GM18870 (cell line): ENCODE results near the gene PLCD3.

Experiments
- ATAC-seq: cut with Tn5 transposase; IDR thresholded peaks from one replicate; pipeline ENCODE4 v1.9.1; 2021; ENCODE audit warnings: moderate library complexity; ENCODE audit not compliant: unreplicated experiment

The PLCD3 gene

DNA sequence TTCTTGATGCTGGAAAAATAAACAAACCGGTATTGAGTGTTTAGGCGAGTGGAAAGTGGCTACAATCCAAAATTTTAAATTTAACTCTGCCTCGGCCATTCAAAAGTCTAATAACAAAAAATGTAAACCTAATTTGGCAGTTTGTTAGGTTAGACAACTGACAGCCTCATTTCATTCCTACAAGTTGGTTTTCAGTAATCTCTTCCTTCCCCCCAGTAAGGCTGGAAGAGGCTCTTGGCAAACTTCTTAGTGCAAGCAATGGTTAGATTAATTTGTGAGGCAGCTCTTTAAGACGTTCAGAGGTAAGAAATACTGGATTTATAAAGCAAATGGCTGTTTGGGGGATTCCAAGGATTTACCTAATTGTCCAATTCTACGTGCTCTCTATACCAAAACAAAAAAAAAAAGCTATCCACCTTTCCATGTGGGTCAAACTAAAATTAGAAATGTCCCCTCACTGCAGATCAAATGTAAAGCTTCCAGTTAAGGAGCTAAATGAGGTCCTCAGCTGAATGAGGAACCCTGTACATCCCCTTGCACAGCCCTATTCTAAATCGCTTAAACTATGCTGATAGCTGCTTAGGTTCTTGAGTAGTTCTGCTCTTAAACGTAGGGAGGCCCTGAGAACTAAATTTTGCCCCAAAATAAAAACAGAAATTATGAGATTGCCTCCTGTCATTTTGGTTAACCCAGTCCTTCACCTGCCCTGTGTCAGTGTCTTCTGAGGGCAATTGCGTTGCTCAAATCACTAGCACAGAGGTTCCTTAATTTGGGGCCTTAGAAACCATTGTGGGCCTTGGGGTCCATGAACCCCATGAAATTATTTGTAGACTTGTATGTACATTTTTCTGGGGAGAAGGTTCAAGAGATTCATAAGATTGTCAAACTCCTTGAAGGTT, 18.8 kb upstream of the PLCD3 start:
- ATAC-seq = no peak

DNA sequence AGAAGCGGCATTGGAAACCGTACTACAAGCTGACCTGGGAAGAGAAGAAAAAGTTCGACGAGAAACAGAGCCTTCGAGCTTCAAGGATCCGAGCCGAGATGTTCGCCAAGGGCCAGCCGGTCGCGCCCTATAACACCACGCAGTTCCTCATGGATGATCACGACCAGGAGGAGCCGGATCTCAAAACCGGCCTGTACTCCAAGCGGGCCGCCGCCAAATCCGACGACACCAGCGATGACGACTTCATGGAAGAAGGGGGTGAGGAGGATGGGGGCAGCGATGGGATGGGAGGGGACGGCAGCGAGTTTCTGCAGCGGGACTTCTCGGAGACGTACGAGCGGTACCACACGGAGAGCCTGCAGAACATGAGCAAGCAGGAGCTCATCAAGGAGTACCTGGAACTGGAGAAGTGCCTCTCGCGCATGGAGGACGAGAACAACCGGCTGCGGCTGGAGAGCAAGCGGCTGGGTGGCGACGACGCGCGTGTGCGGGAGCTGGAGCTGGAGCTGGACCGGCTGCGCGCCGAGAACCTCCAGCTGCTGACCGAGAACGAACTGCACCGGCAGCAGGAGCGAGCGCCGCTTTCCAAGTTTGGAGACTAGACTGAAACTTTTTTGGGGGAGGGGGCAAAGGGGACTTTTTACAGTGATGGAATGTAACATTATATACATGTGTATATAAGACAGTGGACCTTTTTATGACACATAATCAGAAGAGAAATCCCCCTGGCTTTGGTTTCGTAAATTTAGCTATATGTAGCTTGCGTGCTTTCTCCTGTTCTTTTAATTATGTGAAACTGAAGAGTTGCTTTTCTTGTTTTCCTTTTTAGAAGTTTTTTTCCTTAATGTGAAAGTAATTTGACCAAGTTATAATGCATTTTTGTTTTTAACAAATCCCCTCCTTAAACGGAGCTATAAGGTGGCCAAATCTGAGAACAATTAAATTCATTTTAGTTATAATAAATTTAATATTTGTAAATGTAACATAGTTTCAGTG, 17.7 kb upstream of the PLCD3 start:
- no peak for ATAC-seq

DNA sequence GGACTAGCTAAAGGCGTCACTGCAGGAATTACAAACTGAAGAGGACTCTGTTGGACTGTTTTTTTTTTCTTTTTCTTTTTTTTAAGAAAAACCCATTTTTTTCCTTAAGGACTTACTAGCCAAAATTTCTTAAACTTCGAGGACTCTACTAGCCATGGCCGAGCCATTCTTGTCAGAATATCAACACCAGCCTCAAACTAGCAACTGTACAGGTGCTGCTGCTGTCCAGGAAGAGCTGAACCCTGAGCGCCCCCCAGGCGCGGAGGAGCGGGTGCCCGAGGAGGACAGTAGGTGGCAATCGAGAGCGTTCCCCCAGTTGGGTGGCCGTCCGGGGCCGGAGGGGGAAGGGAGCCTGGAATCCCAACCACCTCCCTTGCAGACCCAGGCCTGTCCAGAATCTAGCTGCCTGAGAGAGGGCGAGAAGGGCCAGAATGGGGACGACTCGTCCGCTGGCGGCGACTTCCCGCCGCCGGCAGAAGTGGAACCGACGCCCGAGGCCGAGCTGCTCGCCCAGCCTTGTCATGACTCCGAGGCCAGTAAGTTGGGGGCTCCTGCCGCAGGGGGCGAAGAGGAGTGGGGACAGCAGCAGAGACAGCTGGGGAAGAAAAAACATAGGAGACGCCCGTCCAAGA, 16.8 kb upstream of the PLCD3 start:
- ATAC-seq = no peak

DNA sequence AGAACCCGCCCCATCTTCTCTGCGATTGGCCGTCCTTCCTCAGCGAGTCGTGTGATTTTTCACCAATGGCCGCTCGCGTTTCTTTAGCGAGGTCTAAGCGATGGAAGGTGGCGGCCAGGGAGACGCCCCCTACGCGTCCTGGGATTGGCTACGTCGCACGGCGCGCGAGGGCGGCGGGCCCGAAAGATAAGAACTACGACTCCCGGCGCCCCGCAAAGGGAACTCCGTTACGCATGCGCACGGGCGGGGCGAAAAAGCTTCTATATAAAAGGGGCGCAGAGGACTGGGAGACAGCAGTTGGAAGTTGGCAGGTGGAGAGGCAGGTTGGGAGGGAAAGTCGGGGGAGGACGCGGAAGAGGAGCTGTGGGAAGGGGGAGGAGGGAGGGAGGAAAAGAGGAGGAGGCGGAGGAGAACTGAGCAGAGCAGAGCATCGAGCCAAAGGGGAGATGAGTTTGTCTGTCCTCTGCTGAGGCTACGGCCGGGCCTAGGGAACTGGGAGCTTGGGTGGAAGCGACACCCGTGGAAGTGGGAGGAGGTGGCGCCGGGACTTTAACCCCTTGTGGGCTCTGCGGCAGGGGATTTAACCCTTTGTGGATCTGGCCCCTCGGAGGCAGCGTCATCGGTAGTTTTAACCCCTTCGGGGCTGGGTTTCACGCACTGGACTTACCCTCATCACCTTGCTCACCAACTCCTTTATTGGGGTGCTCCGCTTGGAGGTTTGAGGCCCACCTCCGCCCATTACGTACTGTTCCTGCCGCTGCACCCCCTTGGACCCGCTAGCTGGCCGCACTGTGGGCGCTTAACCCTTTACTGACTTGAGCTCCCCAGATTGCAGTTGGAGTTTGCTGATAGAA, 16.1 kb upstream of the PLCD3 start, which contains the start of gene HEXIM1:
TSS of gene HEXIM1 (plus strand) at position 293 of the 854 bp plus-strand sequence. CDS start 716 bp downstream, outside the sequence.
- ATAC-seq = peak; percentile 44

DNA sequence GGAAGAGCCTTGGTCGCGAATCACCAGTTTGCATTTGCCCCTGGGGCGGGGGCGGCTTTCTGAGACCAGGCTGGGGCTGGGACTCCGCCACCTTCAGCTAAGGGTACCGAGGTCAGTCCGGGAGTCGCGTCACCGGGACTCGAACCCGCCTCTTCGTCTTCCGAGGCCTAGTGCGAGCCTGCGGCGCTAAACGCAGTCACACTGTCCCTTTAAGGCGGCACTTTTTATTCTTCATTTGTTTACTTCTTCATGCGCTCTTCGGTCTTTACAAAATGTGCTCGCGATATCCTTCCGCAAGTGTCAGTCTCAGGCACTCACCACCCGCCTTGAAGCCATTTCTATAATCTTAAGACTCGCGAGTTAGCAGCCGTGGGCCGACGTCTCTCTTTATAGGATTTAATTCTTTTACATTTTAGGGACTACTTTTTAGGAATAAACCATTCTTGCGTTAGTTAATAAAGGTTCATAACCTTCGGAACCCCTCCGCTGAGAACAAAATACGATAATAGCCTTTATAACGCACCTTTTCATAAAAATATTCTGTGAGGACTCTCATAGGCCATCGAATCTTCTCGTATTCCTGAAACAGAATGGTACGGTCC, 15.4 kb upstream of the PLCD3 start:
- no peak for ATAC-seq

DNA sequence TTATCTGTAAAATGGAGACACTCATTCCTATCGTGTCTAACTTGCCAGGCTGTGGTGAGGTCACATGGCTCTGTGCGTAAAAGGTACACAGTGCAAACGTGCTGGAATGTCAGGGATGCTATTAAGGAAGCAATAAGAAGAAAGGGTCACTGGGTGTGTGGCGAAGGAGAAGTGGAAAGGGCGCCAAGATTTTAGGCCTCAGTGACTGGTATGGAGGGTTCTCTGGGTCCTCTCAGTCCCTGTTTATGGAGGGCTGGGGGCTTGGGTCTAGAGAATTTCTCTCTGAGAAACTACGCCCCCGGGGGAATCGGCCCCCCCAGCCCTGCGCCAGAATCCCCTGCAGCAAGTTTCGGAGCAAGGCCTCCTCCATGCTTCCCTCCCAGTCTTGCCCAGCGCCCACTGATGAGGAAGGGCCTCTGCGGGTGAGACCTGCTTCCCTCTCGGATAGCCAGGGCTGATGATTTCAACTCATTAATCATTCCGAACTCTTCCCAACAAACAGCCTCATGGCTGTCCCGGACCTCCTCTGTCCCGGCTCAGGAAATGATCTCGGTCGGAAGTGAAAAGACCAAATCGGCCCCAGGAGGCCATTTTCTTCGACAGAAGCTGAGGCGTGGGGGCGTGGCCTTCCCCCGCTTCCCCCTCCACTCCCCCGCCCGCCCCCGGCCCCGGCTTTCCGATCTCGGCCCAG, 14.7 kb upstream of the PLCD3 start:
- no peak for ATAC-seq

DNA sequence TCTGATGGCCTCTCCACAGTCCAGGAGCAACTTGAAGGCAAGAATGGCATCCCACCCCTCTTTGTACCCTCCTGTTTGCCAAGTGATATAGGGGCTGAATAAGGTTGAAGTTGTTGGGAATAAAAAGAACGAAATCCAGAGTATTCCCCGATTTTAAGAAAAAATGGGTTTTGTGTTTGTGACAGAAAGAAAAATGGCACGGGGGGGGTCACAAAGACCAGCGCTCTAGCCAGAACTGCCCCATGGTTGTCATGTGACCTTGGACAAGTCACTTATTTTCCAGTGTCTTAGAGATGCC, 14.2 kb upstream of the PLCD3 start:
- no peak for ATAC-seq

DNA sequence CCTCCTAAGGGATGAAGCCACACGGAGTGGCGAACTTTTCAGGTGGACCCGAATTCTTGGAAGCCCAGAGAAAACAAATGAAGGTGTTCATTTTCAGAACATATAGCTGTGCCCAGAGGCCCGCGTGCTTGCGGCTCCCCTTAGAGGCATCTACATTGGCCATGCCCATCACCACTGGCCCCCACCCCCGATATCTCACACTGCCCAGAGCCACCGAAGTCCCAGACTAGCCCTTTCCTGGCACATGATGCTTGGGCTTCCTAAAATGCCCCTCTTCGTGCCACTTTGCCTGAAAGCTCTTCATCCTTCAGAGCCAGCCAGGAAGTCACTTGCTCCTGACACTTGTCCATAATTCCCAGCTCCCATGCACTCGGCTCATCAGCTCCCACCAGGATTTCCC, 13.9 kb upstream of the PLCD3 start:
- ATAC-seq = no peak

DNA sequence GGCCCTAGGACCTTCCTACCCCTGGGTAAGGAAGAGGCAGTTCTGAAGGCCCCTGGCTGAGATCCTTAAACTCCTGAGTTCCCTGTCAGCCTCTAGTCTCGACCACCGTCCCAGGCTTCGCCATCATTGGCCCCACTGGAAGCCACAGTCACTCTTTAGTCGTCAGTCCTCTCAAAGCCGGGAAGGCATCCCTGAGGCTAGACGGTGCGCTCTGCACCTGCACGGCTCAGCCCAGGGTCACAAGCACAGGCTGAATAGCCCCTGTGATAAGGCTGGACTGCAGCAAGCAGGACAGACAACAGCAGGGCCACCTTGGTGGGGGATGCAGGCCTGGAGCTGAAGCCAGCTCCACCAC, 12.7 kb upstream of the PLCD3 start:
- no peak for ATAC-seq

DNA sequence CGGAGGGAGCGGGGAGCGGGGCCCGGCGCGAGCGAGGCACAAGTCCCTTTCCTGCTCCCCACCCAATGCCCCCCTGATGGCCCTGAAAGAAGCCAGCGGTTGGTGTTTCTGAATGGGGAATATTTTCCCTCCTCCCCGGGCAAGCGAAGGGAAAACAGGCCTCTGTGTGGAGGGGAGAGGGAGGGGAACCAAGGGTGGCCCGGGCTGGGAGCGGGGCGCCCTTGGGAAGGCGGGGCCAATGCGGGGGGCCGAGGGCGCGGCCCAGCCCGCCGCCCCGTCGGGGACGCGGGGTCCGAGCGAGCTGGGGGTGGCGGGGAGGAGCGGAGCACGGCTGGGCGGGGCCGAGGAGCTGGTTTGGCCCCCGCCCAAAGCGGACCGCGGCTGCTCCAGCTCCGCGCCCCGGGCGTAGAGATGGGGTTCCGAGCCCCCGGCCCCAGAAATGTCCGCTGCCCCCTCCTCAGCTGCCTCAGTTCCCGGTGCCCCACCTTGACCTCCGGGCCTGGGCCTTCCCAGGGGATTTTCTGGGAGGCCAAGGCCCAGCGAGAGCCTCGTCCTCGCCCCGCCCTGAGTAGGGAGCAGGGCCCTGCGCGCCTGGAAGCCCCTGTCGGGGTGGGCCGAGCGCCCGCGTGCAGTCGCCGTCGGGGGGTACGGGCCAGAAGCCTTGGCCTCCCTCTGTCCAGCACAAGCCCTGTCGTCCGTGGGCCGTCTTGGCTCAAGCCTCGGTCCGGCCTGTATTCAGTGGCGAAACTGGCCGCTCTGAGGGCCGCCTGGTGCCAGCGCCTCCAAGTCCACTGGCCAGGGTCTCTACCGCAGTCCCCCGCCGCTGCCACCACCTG, 12.1 kb upstream of the PLCD3 start:
- no peak for ATAC-seq

DNA sequence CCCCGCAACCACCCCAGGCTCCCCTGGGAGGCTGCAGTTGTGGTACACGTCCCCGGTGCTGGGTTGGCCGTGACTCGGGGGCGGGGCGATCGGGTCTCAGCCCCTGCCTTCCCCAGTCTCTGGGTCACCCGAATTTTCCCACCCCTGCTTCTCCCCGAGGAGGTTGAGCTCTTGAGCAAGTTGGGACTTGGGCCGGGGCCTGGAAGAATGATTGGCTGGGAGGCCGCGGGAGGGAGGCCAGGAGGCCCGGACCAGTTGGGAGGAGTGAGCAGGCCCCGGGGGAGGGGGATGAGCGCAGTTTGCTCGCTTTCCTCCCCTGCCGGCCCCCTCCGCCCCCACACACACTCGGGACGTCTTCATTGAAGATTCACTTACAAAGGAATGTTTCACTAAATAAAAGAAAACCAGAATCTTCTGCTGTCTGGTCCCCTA, 11.5 kb upstream of the PLCD3 start:
- ATAC-seq = no peak

DNA sequence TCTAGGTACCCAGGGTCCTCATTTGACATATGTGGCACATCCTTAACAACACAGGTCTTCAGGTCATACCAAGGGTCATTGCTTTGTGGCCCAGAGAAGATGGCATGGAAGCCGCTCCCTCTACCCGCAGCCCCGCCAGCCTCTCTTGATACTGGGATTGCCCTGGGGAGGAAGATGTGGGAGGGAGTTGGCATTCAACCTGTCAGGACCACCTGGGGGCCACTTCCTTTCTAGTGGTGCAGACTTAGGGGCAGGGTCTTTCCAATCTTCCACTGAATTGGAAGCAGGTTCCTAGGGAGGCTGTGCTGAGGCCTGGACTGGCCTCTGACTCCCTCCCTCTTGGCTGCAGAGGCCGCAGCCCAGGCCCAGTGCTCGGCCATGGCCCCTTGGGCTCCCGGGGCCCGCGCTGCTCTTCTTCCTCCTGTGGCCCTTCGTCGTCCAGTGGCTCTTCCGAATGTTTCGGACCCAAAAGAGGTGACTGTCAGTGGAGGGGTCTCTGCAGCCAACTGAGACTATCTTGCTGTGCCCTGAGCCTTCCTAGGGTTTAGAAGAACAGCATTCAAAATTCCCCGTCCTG, 10.9 kb upstream of the PLCD3 start:
- no peak for ATAC-seq

DNA sequence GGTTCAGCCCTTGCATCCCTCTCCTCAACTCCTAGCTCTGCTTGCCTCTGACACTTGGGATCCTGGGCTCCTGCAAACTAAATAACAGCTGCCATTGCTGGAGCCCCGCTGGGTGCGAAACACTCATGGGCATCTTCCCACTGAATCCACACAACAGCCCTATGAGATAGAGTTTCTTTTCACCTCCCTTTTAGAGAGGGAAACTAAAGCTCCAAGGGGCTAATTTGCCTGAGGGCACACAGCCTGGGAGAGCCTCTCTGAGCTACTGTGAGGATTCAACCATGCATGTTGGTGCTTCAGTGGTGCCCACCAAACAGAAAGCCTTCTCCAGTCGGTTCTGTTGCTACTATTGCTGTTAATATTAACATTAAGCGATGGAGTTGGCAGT, 7.2 kb upstream of the PLCD3 start:
- no peak for ATAC-seq

DNA sequence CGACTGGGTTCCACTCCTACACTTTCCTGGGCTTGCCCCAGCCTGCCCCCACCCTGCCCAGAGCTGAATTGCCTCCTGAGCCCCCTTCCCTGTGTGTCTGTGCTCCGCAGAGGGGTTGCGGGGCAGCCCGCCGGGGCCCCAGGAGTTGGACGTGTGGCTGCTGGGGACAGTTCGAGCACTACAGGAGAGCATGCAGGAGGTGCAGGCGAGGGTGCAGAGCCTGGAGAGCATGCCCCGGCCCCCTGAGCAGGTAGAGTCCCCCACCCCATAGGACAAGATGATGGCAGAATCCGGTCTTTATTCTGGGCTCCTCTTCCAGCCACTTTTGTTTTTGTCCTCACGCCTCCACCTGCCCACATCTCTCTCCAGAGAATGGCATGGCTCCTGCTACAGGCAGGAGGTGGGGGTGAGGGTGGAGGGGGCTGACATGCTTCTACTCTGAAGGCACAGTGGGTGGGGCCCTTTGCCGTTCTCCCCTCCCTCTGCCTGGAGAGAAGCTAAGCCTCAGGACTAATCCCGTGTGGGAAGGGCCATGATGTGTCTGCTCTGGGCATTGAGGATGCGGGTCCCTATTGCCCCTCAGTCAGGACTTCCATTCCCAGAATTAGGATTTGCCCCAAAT, 6.7 kb upstream of the PLCD3 start:
- ATAC-seq = no peak

DNA sequence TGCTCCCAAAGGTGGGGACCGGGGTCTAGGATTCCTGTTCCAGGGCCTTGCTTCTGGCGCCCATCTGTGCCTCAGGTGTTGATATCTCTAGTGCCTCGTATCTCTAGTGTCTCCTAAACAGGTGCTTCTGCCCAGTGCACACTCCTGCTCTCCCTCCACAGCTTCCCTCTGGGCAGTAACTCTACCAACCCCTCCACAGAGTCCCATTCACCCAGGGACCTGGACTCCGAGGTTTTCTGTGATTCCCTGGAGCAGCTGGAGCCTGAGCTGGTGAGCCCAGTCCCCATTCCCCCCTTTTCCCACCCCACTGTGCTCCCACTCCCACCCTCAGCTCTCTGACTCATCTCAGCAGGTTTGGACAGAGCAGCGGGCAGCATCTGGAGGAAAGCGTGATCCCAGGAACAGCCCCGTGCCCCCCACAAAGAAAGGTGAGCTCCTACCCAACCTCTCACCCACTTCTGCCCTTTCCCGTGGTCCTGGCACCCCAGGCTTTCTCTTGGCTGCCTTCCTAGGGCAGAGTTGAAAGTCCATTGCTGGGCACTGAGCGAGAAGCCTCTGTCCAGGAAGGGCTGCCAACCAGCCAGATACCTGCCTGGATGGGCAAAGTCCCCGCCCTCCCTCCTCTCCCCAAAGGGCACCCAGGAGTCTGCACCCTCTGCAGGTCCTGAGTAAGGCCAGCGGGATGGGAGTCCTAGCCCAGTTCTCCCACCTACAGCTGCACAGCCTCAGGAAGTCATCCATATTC, 5.4 kb upstream of the PLCD3 start:
- ATAC-seq = no peak

DNA sequence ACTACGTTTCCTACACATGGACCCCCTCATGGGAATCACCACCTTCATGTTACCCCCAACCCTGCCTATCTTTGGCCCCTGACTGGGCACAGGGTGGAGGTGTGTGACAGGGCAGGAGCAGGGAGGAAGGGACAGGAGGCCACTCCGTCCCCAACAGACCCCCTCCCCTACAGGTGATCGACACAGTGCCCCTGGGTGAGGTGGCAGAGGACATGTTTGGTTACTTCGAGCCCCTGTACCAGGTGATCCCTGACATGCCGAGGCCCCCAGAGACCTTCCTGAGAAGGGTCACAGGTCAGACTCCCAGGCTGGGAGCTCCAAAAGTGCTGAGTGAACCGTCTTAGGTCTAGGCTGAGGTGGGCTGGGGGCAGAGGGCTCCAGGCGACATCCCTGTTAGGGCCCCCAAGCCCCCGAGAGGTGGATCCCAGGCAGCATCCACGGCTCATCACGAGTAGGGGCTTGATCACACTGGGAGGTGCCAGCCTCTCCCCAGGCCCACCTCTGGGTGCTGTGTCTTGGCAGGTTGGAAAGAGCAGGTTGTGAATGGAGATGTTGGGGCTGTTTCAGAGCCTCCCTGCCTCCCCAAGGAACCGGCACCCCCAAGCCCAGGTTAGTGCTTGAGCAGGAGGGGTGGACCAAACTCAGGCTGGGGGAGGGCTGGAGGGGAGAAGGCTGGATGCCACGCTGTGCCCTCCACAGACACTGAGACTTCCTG, 4.7 kb upstream of the PLCD3 start:
- ATAC-seq = no peak
